ENCODE data around the gene F2.

F2 gene

GRCh38 chr11:46718155-46719019 is 626 bp upstream of the F2 start:
- DNase-seq, result no peak

DNA sequence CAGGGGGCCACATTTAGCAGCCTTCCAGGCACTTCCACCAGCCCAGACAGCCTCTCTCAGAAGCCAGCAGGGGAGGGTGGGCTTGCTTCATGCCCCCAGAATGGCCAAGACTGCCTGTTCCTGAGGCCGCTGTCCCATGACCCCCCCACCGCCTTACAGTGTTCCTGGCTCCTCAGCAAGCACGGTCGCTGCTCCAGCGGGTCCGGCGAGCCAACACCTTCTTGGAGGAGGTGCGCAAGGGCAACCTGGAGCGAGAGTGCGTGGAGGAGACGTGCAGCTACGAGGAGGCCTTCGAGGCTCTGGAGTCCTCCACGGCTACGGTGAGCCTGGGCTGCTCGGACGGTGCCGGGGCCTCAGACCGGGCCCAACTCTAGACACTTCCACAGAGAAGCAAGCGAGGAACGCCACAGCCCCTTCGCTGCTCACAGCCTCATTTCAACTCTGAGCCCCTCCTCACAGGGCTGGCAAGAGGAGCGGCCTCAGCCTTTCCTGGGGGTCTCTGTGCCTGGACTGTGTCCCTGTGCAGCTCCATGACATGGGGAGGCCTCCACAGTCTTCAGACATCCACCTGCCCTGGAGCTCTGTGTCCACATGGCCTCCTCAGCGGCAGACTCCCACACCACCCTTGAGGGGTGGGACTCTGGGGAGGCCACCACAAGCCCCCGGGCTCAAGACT is 668 bp downstream of the F2 start:
- no peak for DNase-seq

DNA sequence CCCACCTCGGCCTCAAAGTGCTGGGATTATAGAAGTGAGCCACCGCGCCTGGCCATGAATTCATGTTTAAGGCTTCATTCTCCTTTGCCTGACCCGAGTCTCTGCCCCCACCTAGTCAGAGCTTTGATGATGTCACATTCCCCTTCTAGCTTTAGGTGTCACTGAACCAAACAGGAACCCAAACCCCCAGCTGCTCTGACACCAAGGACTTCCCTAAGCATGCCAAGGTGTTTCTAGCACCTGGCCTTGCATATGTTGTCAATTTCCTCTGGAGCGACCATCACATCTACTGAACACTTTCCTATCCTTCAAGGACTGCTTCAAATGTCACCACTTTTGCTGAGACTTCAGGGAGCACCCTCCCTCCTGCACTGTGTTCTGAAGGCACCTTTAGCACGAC is 2.3 kb downstream of the F2 start:
- no peak for DNase-seq

GRCh38 chr11:46722566-46723358 is 3.7 kb downstream of the F2 start:
- DNase-seq, result no peak

- no peak for DNase-seq
Observed at GRCh38 chr11:46723359-46723680, 4.3 kb downstream of the F2 start.

DNA sequence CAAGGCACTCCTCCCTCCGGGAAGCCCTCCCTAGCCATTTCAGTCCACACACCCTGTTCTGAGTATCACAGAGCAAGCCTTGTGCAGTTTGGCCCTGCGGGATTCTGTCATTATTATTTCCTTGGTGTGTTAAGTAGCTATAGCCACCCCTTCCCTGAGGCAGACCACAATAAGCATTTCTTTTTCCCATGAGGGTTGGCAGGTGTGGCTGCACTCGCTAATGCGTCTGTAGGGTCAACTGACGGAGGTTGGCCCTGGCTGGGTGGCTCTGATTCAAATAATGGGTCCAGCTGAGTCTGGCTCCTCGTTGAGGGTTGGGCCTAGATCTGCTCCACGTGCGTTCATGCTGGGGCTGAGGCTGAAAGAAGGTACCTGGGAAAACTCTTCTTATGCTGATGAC is 5.1 kb downstream of the F2 start:
- DNase-seq, result no peak

GRCh38 chr11:46725338-46726205 is 6.6 kb downstream of the F2 start:
- no peak for DNase-seq

GRCh38 chr11:46726206-46726862 is 7.3 kb downstream of the F2 start:
- DNase-seq, result no peak

DNA sequence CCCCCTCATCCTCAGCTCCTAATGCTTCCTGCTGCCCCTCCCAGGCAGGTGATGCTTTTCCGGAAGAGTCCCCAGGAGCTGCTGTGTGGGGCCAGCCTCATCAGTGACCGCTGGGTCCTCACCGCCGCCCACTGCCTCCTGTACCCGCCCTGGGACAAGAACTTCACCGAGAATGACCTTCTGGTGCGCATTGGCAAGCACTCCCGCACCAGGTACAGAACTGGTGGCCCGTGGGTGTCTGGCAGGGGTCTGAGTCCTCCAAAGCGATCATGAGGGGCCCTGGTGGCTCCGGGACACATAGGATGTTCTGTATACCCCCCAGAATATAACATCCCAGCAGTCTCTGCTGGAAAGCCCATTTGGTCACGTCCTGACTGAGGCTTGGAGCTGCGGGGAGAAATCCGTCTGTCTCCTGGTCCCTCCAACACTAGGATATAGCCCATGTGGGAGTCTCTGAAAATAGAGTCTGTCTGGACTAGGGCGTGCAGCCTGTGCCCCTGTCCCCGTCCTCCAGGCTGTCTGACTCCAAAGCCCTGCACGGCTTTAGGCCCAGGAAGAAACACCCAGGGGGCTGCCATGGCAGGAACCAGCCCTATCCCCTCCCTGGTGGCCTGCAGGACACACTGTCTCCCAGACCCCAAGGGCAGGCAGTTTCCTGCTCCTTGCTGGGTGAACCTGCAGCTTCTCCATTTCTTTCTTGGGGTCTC is 9.1 kb downstream of the F2 start:
- DNase-seq, result no peak

- DNase-seq, result no peak
Observed at GRCh38 chr11:46728659-46729040, 9.6 kb downstream of the F2 start.

DNA sequence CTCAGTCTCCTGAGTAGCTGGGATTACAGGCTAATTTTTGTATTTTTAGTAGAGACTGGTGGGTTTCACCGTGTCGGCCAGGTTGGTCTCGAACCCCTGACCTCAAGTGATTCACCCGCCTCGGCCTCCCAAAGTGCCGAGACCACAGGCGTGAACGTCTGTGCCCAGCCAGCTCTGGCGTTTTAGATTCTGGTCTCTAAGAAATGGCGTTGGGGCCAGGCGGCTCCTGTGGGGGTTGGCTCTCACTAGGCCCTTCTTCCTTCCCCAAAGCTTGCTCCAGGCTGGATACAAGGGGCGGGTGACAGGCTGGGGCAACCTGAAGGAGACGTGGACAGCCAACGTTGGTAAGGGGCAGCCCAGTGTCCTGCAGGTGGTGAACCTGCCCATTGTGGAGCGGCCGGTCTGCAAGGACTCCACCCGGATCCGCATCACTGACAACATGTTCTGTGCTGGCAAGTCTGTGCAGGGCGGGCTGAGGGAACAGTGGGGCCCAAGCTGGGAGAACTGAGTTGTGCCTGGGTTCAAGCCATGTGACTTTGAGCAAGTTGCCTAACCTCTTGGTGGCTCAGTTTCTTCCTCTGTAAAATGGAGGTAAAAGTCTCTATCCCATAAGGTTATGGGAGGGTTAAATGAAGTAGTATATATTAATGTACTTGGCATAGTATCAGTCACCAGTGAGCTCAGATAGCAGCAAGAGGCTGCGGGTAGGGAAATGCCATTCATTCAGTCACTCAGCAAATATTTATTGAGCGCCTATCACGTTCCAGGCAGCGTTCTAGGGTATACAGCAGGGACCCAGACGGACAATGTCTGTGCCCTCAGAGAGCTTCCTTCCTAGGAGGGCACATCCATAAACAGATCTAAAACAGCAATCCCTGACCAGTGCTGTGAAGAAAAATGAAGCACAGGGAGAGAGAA is 10.4 kb downstream of the F2 start:
- no peak for DNase-seq

GRCh38 chr11:46731545-46731944 is 12.5 kb downstream of the F2 start:
- DNase-seq, result no peak

DNA sequence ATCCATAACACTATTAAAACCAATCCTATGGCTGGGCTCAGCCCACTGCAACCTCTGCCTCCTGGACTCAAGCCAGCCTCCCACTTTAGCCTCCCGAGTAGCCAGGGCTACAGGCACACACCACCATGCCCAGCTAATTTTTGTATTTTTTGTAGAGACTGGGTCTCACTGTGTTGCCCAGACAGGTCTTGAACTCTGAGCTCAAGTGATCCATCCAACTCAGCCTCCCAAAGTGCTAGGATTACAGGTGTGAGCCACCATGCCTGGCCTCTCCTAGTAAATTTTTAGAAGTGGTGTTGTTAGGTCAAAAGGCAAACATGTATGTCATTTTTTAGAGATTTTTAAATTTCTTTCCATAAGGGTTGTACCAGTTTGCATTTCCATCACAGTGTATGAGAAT is 14.2 kb downstream of the F2 start:
- DNase-seq, result no peak

DNA sequence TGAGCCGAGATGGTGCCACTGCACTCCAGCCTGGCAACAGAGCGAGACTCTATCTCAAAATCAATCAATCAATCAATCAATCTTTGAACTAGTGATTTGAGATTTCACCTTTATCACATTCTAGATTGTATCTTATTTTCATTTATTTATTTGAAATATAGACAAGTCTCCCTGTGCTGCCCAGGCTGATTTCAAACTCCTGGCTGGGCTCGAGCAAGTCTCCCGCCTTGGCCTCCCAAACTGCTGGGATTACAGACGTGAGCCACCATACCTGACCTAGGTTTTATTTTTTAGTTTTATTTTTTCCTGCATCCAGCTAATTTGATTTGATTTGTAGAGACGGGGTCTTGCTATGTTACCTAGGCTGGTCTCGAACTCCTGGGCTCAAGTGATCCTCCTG is 17.1 kb downstream of the F2 start:
- DNase-seq, result no peak

- DNase-seq, result no peak
Observed at GRCh38 chr11:46736615-46737014, 17.6 kb downstream of the F2 start.

DNA sequence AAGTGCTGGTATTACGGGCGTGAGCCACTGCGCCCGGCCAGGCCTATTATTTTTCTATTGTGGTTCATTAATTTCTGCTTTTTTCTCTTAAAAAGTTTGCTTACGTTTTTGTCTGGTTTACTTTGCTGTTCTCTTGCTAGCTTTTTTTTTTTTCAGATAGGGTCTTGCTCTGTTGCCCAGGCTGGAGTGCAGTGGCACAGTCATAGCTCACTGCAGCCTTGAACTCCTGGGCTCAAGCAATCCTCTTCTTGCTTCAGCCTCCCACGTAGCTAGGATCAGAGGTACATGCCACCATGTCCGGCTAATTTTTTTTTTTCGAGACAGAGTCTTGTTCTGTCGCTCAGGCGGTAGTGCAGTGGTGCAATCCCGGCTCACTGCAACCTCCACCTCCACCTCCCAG is 18.7 kb downstream of the F2 start:
- DNase-seq, result no peak

DNA sequence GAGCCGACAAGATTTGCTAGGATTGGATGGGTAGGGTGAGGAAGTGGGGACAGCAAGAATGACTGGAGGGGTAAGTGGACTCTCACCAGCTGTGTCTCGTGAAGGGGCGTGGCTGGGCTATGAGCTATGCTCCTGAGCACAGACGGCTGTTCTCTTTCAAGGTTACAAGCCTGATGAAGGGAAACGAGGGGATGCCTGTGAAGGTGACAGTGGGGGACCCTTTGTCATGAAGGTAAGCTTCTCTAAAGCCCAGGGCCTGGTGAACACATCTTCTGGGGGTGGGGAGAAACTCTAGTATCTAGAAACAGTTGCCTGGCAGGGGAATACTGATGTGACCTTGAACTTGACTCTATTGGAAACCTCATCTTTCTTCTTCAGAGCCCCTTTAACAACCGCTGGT is 19.9 kb downstream of the F2 start:
- DNase-seq, result no peak

- no peak for DNase-seq
Observed at GRCh38 chr11:46741600-46742484, 22.8 kb downstream of the F2 start.

DNA sequence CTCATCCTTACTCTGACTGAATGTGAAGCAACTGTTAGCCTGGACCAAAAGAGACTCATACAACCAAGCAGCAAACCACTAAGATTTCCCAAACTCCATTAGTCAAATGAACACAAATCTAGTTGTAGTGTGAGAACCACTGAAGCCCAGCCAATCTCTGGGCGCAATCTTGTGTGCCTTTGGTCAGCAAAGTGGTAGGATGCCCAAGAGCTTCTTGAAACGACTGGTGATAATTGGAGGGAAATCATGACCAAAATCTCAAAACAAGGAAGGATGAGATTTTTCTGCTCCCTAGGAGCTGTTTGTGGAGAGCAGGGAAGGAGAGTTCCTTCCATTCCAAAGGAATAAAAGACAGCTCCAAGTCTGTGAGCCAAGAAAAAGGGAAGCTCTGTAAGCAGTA is 24.0 kb downstream of the F2 start:
- no peak for DNase-seq
